K562 (cell line): Measurements from ENCODE around the gene MAMDC4.

Source experiments
- CAMTA2 ChIP-seq: fragments of 250-450 bp; sonication (Bioruptor Pico); conservative IDR thresholded peaks from 2 replicates; pipeline ENCODE4 v1.5.1; 2022
- EGR1 ChIP-seq: fragments of 450-650 bp; conservative IDR thresholded peaks from 2 replicates; pipeline ENCODE4 v1.6.1; 2017; ENCODE audit warnings: mild to moderate bottlenecking
- FOXP1 ChIP-seq: sonication (generic); formaldehyde crosslinking; IDR thresholded peaks from 2 replicates; pipeline ENCODE4 v1.8.0; 2022; ENCODE audit warnings: mild to moderate bottlenecking, missing genetic modification reagents
- MAFG ChIP-seq: fragments of 450-650 bp; conservative IDR thresholded peaks from 2 replicates; pipeline ENCODE4 v1.6.1; 2016; ENCODE audit warnings: missing genetic modification characterization, missing compliant biosample characterization
- MEF2D ChIP-seq: conservative IDR thresholded peaks from 2 replicates; pipeline ENCODE4 v1.6.1; 2016; ENCODE audit warnings: low read depth, missing genetic modification characterization, missing compliant biosample characterization
- PTRF ChIP-seq: fragments of 450-650 bp; IDR thresholded peaks from 2 replicates; pipeline ENCODE4 v1.6.1; 2016; ENCODE audit warnings: mild to moderate bottlenecking, missing genetic modification characterization, missing compliant biosample characterization
- SOX6 ChIP-seq: fragments of 450-650 bp; IDR thresholded peaks from 2 replicates; pipeline ENCODE4 v1.6.1; 2014; ENCODE audit warnings: mild to moderate bottlenecking
- TAF1 ChIP-seq: IDR thresholded peaks from 2 replicates; pipeline ENCODE4 v1.6.1; 2011; ENCODE audit warnings: mild to moderate bottlenecking, low read length, moderate library complexity; ENCODE audit not compliant: insufficient read depth, control insufficient read depth, severe bottlenecking; ENCODE audit errors: extremely low read depth
- TAL1 ChIP-seq: fragments of 450-650 bp; IDR thresholded peaks from 2 replicates; pipeline ENCODE4 v1.6.1; 2016; ENCODE audit warnings: mild to moderate bottlenecking
- TF ChIP-seq, protein P1 (sequence below), 2 experiments: IDR thresholded peaks in 1 of 2; conservative IDR thresholded peaks in 1 of 2; 2 replicates each; pipeline ENCODE4 v1.6.1; 2016; ENCODE audit warnings: low read depth in 2 of 2, mild to moderate bottlenecking in 1 of 2, missing compliant biosample characterization in 1 of 2, missing genetic modification characterization in 1 of 2, moderate library complexity in 1 of 2
- TF ChIP-seq, protein P2 (sequence below), 3 experiments: IDR thresholded peaks in 2 of 3; conservative IDR thresholded peaks in 1 of 3; 2 replicates each; pipeline ENCODE4 v1.5.1; 2011 to 2012; ENCODE audit warnings: low read length in 3 of 3, mild to moderate bottlenecking in 3 of 3, control low read depth in 2 of 3, improper control_type of control experiment in 1 of 3, inconsistent platforms in 1 of 3, low read depth in 1 of 3, mixed read lengths in 1 of 3, moderate library complexity in 1 of 3; ENCODE audit not compliant: insufficient read depth in 2 of 3
- TF ChIP-seq, protein P3 (sequence below), 2 experiments: fragments of 450-650 bp in 1 of 2; sonication (generic) in 1 of 2; formaldehyde crosslinking in 1 of 2; IDR thresholded peaks in 1 of 2; conservative IDR thresholded peaks in 1 of 2; 2 replicates each; pipeline versions ENCODE4 v1.6.1 to v1.8.1; 2016 to 2023; ENCODE audit warnings: mild to moderate bottlenecking in 2 of 2, moderate library complexity in 2 of 2, inconsistent platforms in 1 of 2, missing genetic modification reagents in 1 of 2
- TF ChIP-seq, protein P4 (sequence below), 3 experiments: fragments of 200-800 bp in 1 of 3; sonication (Bioruptor generic) in 1 of 3; sonication (generic) in 1 of 3; formaldehyde crosslinking in 1 of 3; IDR thresholded peaks; 2 replicates each; pipeline versions ENCODE4 v1.6.1 to v1.8.0; 2016 to 2022; ENCODE audit warnings: mild to moderate bottlenecking in 2 of 3, missing compliant biosample characterization in 2 of 3, missing genetic modification characterization in 2 of 3, missing genetic modification reagents in 1 of 3
- TF ChIP-seq, protein P5 (sequence below): fragments of 450-650 bp; IDR thresholded peaks from 2 replicates; pipeline ENCODE4 v1.6.1; 2017; ENCODE audit warnings: antibody characterized with exemption, mild to moderate bottlenecking

DNA sequence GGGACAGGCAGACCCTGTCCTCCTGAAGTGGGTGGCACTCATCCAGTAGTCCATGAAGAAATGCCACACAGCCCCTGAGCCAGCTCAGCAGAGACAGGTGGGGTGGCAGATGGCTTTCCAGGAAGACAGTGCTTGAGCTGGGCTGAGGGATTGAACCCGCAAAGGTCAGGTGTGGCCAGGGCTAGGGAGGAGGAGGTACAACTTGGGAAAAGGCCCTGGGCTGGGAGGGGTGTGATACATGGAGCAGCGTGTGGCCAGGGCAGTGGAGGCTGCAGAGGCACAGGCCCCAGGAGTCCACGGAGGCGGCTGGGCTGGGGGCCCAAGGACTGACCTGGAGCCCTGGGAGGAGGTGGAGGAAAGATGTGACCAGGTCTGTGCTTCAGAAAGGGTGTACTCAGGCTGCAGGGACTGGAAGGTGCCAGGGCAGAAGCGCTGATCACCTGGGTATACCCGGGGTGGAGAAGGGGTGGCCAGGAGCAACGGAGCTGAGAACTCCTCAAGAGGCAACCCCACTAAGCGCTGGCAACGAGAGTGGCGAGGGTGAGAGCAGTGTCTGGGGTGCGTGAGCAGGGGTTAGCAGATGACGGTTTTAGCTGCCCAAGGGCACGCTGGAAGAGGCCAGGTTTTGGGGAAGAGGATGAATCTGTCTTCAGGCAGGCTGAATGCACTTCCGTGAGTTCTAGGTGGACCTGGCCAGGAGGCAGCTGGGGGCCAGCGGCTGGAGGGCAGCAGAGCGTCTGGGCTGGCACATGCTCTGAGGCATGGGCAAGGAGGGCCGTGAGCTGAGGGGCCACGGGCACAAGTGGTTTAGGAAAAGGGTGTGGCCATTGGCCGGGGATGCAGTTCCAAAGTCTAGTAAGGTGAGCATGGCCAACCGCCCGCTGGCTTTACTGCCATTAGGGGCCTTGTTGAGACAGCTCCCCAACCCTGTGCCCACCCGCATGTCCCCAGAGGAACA, 48.3 kb upstream of the MAMDC4 start:
- TF ChIP-seq, protein P1, sequence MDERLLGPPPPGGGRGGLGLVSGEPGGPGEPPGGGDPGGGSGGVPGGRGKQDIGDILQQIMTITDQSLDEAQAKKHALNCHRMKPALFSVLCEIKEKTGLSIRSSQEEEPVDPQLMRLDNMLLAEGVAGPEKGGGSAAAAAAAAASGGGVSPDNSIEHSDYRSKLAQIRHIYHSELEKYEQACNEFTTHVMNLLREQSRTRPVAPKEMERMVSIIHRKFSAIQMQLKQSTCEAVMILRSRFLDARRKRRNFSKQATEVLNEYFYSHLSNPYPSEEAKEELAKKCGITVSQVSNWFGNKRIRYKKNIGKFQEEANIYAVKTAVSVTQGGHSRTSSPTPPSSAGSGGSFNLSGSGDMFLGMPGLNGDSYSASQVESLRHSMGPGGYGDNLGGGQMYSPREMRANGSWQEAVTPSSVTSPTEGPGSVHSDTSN (CRISPR knock-in tag; IDR thresholded peaks at IDR 0.05; ENCODE audit: low read depth): no peak
- TF ChIP-seq, protein P1 (tag; conservative IDR thresholded peaks at IDR 0.05; ENCODE audit: low read depth): no peak
- TF ChIP-seq, protein P2, sequence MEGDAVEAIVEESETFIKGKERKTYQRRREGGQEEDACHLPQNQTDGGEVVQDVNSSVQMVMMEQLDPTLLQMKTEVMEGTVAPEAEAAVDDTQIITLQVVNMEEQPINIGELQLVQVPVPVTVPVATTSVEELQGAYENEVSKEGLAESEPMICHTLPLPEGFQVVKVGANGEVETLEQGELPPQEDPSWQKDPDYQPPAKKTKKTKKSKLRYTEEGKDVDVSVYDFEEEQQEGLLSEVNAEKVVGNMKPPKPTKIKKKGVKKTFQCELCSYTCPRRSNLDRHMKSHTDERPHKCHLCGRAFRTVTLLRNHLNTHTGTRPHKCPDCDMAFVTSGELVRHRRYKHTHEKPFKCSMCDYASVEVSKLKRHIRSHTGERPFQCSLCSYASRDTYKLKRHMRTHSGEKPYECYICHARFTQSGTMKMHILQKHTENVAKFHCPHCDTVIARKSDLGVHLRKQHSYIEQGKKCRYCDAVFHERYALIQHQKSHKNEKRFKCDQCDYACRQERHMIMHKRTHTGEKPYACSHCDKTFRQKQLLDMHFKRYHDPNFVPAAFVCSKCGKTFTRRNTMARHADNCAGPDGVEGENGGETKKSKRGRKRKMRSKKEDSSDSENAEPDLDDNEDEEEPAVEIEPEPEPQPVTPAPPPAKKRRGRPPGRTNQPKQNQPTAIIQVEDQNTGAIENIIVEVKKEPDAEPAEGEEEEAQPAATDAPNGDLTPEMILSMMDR (IDR thresholded peaks at IDR 0.05 in 2 of 3, conservative IDR thresholded peaks at IDR 0.05 in 1 of 3; ENCODE audit: insufficient read depth in 2 of 3, low read depth in 1 of 3, low read length in 3 of 3): no peak
- TF ChIP-seq SOX6 (no peak), MAFG (tag) (no peak), MEF2D (tag) (no peak), TAL1 (no peak), CAMTA2 (no peak), PTRF (tag) (no peak), TAF1 (no peak), EGR1 (no peak), FOXP1 (CRISPR knock-in tag) (no peak)
- TF ChIP-seq, protein P3, sequence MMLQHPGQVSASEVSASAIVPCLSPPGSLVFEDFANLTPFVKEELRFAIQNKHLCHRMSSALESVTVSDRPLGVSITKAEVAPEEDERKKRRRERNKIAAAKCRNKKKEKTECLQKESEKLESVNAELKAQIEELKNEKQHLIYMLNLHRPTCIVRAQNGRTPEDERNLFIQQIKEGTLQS (IDR thresholded peaks at IDR 0.05): no peak
- TF ChIP-seq, protein P3 (CRISPR knock-in tag; conservative IDR thresholded peaks at IDR 0.05): no peak
- TF ChIP-seq, protein P4, sequence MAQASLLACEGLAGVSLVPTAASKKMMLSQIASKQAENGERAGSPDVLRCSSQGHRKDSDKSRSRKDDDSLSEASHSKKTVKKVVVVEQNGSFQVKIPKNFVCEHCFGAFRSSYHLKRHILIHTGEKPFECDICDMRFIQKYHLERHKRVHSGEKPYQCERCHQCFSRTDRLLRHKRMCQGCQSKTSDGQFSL (CRISPR knock-in tag; IDR thresholded peaks at IDR 0.05): no peak
- TF ChIP-seq, protein P4 (tag; IDR thresholded peaks at IDR 0.05): no peak
- TF ChIP-seq, protein P5, sequence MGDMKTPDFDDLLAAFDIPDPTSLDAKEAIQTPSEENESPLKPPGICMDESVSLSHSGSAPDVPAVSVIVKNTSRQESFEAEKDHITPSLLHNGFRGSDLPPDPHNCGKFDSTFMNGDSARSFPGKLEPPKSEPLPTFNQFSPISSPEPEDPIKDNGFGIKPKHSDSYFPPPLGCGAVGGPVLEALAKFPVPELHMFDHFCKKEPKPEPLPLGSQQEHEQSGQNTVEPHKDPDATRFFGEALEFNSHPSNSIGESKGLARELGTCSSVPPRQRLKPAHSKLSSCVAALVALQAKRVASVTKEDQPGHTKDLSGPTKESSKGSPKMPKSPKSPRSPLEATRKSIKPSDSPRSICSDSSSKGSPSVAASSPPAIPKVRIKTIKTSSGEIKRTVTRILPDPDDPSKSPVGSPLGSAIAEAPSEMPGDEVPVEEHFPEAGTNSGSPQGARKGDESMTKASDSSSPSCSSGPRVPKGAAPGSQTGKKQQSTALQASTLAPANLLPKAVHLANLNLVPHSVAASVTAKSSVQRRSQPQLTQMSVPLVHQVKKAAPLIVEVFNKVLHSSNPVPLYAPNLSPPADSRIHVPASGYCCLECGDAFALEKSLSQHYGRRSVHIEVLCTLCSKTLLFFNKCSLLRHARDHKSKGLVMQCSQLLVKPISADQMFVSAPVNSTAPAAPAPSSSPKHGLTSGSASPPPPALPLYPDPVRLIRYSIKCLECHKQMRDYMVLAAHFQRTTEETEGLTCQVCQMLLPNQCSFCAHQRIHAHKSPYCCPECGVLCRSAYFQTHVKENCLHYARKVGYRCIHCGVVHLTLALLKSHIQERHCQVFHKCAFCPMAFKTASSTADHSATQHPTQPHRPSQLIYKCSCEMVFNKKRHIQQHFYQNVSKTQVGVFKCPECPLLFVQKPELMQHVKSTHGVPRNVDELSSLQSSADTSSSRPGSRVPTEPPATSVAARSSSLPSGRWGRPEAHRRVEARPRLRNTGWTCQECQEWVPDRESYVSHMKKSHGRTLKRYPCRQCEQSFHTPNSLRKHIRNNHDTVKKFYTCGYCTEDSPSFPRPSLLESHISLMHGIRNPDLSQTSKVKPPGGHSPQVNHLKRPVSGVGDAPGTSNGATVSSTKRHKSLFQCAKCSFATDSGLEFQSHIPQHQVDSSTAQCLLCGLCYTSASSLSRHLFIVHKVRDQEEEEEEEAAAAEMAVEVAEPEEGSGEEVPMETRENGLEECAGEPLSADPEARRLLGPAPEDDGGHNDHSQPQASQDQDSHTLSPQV: no peak
